ENCODE results near the gene RSAD1. TPM values are rescaled to one million over a fixed set of nuclear protein-coding genes. Genes with fewer than 3 reads are reported as not detected.

Gene RSAD1
- total RNA-seq, 1 donor from 2014 or later, result 25.9 TPM

GRCh38 chr17:50533720-50534148, 55.1 kb downstream of the RSAD1 start:
- Mint-ChIP-seq H3K27ac (ENCODE audit: unreplicated experiment) (no peak overlapping the region), H3K36me3 (ENCODE audit: low read depth, unreplicated experiment) (no peaks in the 10 kb centered on the region), H3K9me3 (ENCODE audit: unreplicated experiment) (no peaks in the 10 kb centered on the region), H3K4me1 (ENCODE audit: unreplicated experiment) (peaks cover 19% of the 10 kb centered on the region), H3K4me3 (ENCODE audit: unreplicated experiment) (no peak overlapping the region), H3K27me3 (ENCODE audit: unreplicated experiment) (peaks cover 9% of the 10 kb centered on the region)
- no peak for TF ChIP-seq CTCF (IDR thresholded peaks at IDR 0.05; ENCODE audit: unreplicated experiment)
- no peak for DNase-seq (ENCODE audit: low spot score)

GRCh38 chr17:50534222-50534978, 55.7 kb downstream of the RSAD1 start:
- Mint-ChIP-seq H3K4me1 (ENCODE audit: unreplicated experiment) (peaks cover 20% of the 10 kb centered on the region), H3K27ac (ENCODE audit: unreplicated experiment) (no peak overlapping the region), H3K9me3 (ENCODE audit: unreplicated experiment) (no peaks in the 10 kb centered on the region), H3K4me3 (ENCODE audit: unreplicated experiment) (no peak overlapping the region), H3K27me3 (ENCODE audit: unreplicated experiment) (peaks cover 9% of the 10 kb centered on the region), H3K36me3 (ENCODE audit: low read depth, unreplicated experiment) (no peaks in the 10 kb centered on the region)
- TF ChIP-seq CTCF (IDR thresholded peaks at IDR 0.05; ENCODE audit: unreplicated experiment), result peak; percentile 40
- no peak for DNase-seq (ENCODE audit: low spot score)

GRCh38 chr17:50534979-50535326, 56.3 kb downstream of the RSAD1 start:
- no peak for TF ChIP-seq CTCF (IDR thresholded peaks at IDR 0.05; ENCODE audit: unreplicated experiment)
- no peaks in the 10 kb centered on the region for H3K36me3 Mint-ChIP-seq (ENCODE audit: low read depth, unreplicated experiment)
- peaks cover 20% of the 10 kb centered on the region for H3K4me1 Mint-ChIP-seq (ENCODE audit: unreplicated experiment)
- no peak overlapping the region for H3K27ac Mint-ChIP-seq (ENCODE audit: unreplicated experiment)
- no peaks in the 10 kb centered on the region for H3K9me3 Mint-ChIP-seq (ENCODE audit: unreplicated experiment)
- H3K4me3 Mint-ChIP-seq (ENCODE audit: unreplicated experiment), result no peak overlapping the region
- DNase-seq (ENCODE audit: low spot score), result no peak
- H3K27me3 Mint-ChIP-seq (ENCODE audit: unreplicated experiment), result peaks cover 12% of the 10 kb centered on the region

GRCh38 chr17:50535407-50535806, 56.7 kb downstream of the RSAD1 start:
- H3K4me1 Mint-ChIP-seq (ENCODE audit: unreplicated experiment), result peaks cover 20% of the 10 kb centered on the region
- no peak overlapping the region for H3K27ac Mint-ChIP-seq (ENCODE audit: unreplicated experiment)
- DNase-seq (ENCODE audit: low spot score), result no peak
- H3K36me3 Mint-ChIP-seq (ENCODE audit: low read depth, unreplicated experiment), result no peaks in the 10 kb centered on the region
- no peak for TF ChIP-seq CTCF (IDR thresholded peaks at IDR 0.05; ENCODE audit: unreplicated experiment)
- peaks cover 12% of the 10 kb centered on the region for H3K27me3 Mint-ChIP-seq (ENCODE audit: unreplicated experiment)
- no peak overlapping the region for H3K4me3 Mint-ChIP-seq (ENCODE audit: unreplicated experiment)
- no peaks in the 10 kb centered on the region for H3K9me3 Mint-ChIP-seq (ENCODE audit: unreplicated experiment)

Other genes with a start within 250 kb of the RSAD1 start
- gene TMEM92, start 204.4 kb upstream of the RSAD1 start, total RNA-seq (ENCODE audit: unreplicated experiment), result 28.1 TPM
- gene XYLT2, start 132.7 kb upstream of the RSAD1 start, total RNA-seq (ENCODE audit: unreplicated experiment), result 23.1 TPM
- 38.9 TPM for gene MRPL27, start 105.7 kb upstream of the RSAD1 start, total RNA-seq (ENCODE audit: unreplicated experiment)
- gene EME1, start 105.6 kb upstream of the RSAD1 start, total RNA-seq (ENCODE audit: unreplicated experiment), result 6.1 TPM
- gene LRRC59, start 81.3 kb upstream of the RSAD1 start, total RNA-seq (ENCODE audit: unreplicated experiment), result 64.2 TPM
- gene ACSF2, start 52.6 kb upstream of the RSAD1 start, total RNA-seq (ENCODE audit: unreplicated experiment), result 51.0 TPM
- gene CHAD, start 10.0 kb upstream of the RSAD1 start, total RNA-seq (ENCODE audit: unreplicated experiment), result not detected
- gene MYCBPAP, start 29.6 kb downstream of the RSAD1 start, total RNA-seq (ENCODE audit: unreplicated experiment), result 0.72 TPM
- gene EPN3, start 53.9 kb downstream of the RSAD1 start, total RNA-seq (ENCODE audit: unreplicated experiment), result 0.49 TPM
- gene SPATA20, start 68.3 kb downstream of the RSAD1 start, total RNA-seq (ENCODE audit: unreplicated experiment), result 72.5 TPM
- not detected for gene CACNA1G, start 81.9 kb downstream of the RSAD1 start, total RNA-seq (ENCODE audit: unreplicated experiment)
- gene ABCC3, start 156.0 kb downstream of the RSAD1 start, total RNA-seq (ENCODE audit: unreplicated experiment), result 0.67 TPM
- 37.3 TPM for gene ANKRD40, start 229.1 kb downstream of the RSAD1 start, total RNA-seq (ENCODE audit: unreplicated experiment)
- gene LUC7L3, start 240.7 kb downstream of the RSAD1 start, total RNA-seq (ENCODE audit: unreplicated experiment), result 94.1 TPM